GM12878 (cell line): ENCODE measurements around the gene SLC12A6. TPM values are rescaled to one million over a fixed set of nuclear protein-coding genes. Genes with fewer than 3 reads are reported as not detected.

Source experiments
- BCL11A ChIP-seq: IDR thresholded peaks from 2 replicates; pipeline ENCODE4 v1.6.1; 2011; ENCODE audit warnings: low read depth, low read length
- CTCF ChIP-seq, 3 experiments: IDR thresholded peaks in 2 of 3; conservative IDR thresholded peaks in 1 of 3; 2 replicates each; pipeline ENCODE4 v1.5.1; 2011; ENCODE audit warnings: low read depth in 3 of 3, low read length in 3 of 3, mild to moderate bottlenecking in 3 of 3, control low read depth in 2 of 3, moderate library complexity in 2 of 3, inconsistent platforms in 1 of 3, mixed read lengths in 1 of 3; ENCODE audit not compliant: control insufficient read depth in 2 of 3, insufficient read depth in 1 of 3; ENCODE audit errors: extremely low read depth in 1 of 3
- CUX1 ChIP-seq: IDR thresholded peaks from 2 replicates; pipeline ENCODE4 v1.6.1; 2012; ENCODE audit warnings: improper control_type of control experiment, low read depth, low read length; ENCODE audit not compliant: insufficient replicate concordance
- ETV6 ChIP-seq, 2 experiments: fragments of 450-650 bp in 1 of 2; IDR thresholded peaks in 1 of 2; conservative IDR thresholded peaks in 1 of 2; 2 replicates each; pipeline ENCODE4 v1.6.1; 2014; ENCODE audit warnings: antibody characterized with exemption in 1 of 2, borderline replicate concordance in 1 of 2, low read depth in 1 of 2, mild to moderate bottlenecking in 1 of 2, moderate library complexity in 1 of 2
- GABPA ChIP-seq: IDR thresholded peaks from 2 replicates; pipeline ENCODE4 v1.6.1; 2014; ENCODE audit warnings: antibody characterized with exemption, low read depth, mild to moderate bottlenecking, inconsistent platforms
- HCFC1 ChIP-seq: fragments of 150-350 bp; IDR thresholded peaks from 2 replicates; pipeline ENCODE4 v1.6.1; 2014; ENCODE audit warnings: low read length
- KDM1A ChIP-seq: fragments of 200-600 bp; sonication (generic); IDR thresholded peaks from 2 replicates; pipeline ENCODE4 v1.6.1; 2016; ENCODE audit warnings: borderline replicate concordance
- NFXL1 ChIP-seq: fragments of 450-650 bp; IDR thresholded peaks from 2 replicates; pipeline ENCODE4 v1.6.1; 2017; ENCODE audit warnings: antibody characterized with exemption, mild to moderate bottlenecking, borderline replicate concordance
- NFYA ChIP-seq: IDR thresholded peaks from 2 replicates; pipeline ENCODE4 v1.6.1; 2011; ENCODE audit warnings: low read depth, mild to moderate bottlenecking, low read length, improper control_type of control experiment, borderline replicate concordance
- POLR2AphosphoS5 ChIP-seq: IDR thresholded peaks from 2 replicates; pipeline ENCODE4 v1.6.1; 2011; ENCODE audit warnings: mild to moderate bottlenecking, low read length, inconsistent platforms
- POU2F2 ChIP-seq: IDR thresholded peaks from 3 replicates; pipeline ENCODE4 v1.6.1; 2011; ENCODE audit warnings: low read depth, mild to moderate bottlenecking, low read length, borderline replicate concordance
- REST ChIP-seq: IDR thresholded peaks from 2 replicates; pipeline ENCODE4 v1.6.1; 2012; ENCODE audit warnings: mild to moderate bottlenecking, low read depth, low read length
- SIX5 ChIP-seq: IDR thresholded peaks from 2 replicates; pipeline ENCODE4 v1.6.1; 2011; ENCODE audit warnings: mild to moderate bottlenecking, low read depth, low read length, moderate library complexity; ENCODE audit not compliant: severe bottlenecking
- SUZ12 ChIP-seq: fragments of 200-600 bp; sonication (generic); IDR thresholded peaks from one replicate; pipeline ENCODE4 v1.6.1; 2018; ENCODE audit warnings: antibody characterized with exemption, mild to moderate bottlenecking; ENCODE audit not compliant: unreplicated experiment
- TARDBP ChIP-seq: IDR thresholded peaks from 2 replicates; pipeline ENCODE4 v1.6.1; 2016; ENCODE audit warnings: borderline replicate concordance
- USF2 ChIP-seq: IDR thresholded peaks from 2 replicates; pipeline ENCODE4 v1.6.1; 2011; ENCODE audit warnings: low read depth, low read length, improper control_type of control experiment, borderline replicate concordance
- polyA plus RNA-seq, 11 experiments: library from polyadenylated mRNA; depleted of rRNA in 4 of 11; unstranded in 6 of 11; stranded (reverse) in 5 of 11; fragments of >200 nt; fragmentation: Nextera tagmentation in 4 of 11; fragmentation: Illumina TruSeq in 1 of 11; extraction: Ambion mirVana in 4 of 11; extraction: Trizol in 1 of 11; gene quantifications; 1 replicate in 1 of 11; 2 replicates in 10 of 11; pipeline versions ENCODE4 v1.2.1 to v1.2.3, GENCODE V29; 2011 to 2016; ENCODE audit warnings: inconsistent platforms in 2 of 11, missing spikeins in 2 of 11, low read depth in 1 of 11
- total RNA-seq, 4 experiments: library from RNA; depleted of rRNA in 3 of 4; stranded (reverse); fragments of >200 nt in 3 of 4; fragmentation: Illumina TruSeq in 1 of 4; extraction: Trizol in 1 of 4; gene quantifications; 2 replicates each; pipeline versions ENCODE4 v1.2.1 to v1.2.3, GENCODE V29; 2013 to 2021

SLC12A6 gene
- total and polyA plus RNA-seq, 10 of the 15 experiments (the other 5 are each of a cell fraction or from before 2014, with no cell fraction given) = 4.7 to 94.4 (median 34.2) TPM

GRCh38 chr15:34367101-34368081 is 29.8 kb upstream of the SLC12A6 start, which contains the start of gene LPCAT4 (continued):
- no peak for TF ChIP-seq REST
- no peak for TF ChIP-seq KDM1A
- no peak for TF ChIP-seq NFXL1
- TF ChIP-seq USF2 = no peak
- TF ChIP-seq GABPA = no peak
- no peak for TF ChIP-seq NFYA
- peak; percentile 89 to 96 (median 95); a peak in 5 of 6 replicates for TF ChIP-seq CTCF (IDR thresholded peaks at IDR 0.05 in 2 of 3, conservative IDR thresholded peaks at IDR 0.05 in 1 of 3; ENCODE audit: control insufficient read depth in 2 of 3, extremely low read depth in 1 of 3, insufficient read depth in 1 of 3, low read depth in 3 of 3, low read length in 3 of 3)
- TF ChIP-seq CUX1 = no peak
- TF ChIP-seq HCFC1 = no peak
- no peak; the same call in 1 of the 3 replicates for TF ChIP-seq POU2F2
- TF ChIP-seq ETV6 (conservative IDR thresholded peaks at IDR 0.05 in 1 of 2, IDR thresholded peaks at IDR 0.05 in 1 of 2; ENCODE audit: borderline replicate concordance in 1 of 2, low read depth in 1 of 2) = peak in 1 of 2 experiments; percentile 25; a peak in 1 of 4 replicates
- no peak for TF ChIP-seq SIX5
- TF ChIP-seq TARDBP = no peak
- no peak for TF ChIP-seq SUZ12
- peak; percentile 82 for TF ChIP-seq POLR2AphosphoS5
- TF ChIP-seq BCL11A = 0 out of 2 replicates have a peak, but pooled peaks have one; percentile 15
